ENCODE data around the gene C1QTNF3.

C1QTNF3 gene

DNA sequence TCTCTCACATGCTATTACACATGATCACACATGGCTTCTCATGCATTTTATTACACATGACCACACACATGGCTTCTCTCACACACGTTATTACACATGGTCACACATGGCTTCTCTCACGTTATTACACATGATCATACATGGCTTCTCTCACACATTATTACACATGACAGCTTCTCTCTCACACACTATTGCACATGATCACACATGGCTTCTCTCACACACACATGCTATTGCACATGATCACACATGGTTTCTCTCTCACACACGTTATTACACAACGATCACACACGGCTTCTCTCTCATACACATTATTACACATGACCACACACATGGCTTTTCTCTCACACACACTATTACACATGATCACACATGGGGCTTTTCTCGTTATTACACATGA lies 57.6 kb downstream of the C1QTNF3 start:
- H3K4me3 Mint-ChIP-seq, result no peak overlapping the region
- no peaks in the 10 kb centered on the region for H3K27me3 Mint-ChIP-seq (ENCODE audit: low read depth)
- H3K9me3 Mint-ChIP-seq, result no peaks in the 10 kb centered on the region
- H3K27ac Mint-ChIP-seq, result no peak overlapping the region
- peaks cover 24% of the 10 kb centered on the region for H3K36me3 Mint-ChIP-seq (ENCODE audit: low read depth)
- no peaks in the 10 kb centered on the region for H3K4me1 Mint-ChIP-seq
- TF ChIP-seq, protein P1, sequence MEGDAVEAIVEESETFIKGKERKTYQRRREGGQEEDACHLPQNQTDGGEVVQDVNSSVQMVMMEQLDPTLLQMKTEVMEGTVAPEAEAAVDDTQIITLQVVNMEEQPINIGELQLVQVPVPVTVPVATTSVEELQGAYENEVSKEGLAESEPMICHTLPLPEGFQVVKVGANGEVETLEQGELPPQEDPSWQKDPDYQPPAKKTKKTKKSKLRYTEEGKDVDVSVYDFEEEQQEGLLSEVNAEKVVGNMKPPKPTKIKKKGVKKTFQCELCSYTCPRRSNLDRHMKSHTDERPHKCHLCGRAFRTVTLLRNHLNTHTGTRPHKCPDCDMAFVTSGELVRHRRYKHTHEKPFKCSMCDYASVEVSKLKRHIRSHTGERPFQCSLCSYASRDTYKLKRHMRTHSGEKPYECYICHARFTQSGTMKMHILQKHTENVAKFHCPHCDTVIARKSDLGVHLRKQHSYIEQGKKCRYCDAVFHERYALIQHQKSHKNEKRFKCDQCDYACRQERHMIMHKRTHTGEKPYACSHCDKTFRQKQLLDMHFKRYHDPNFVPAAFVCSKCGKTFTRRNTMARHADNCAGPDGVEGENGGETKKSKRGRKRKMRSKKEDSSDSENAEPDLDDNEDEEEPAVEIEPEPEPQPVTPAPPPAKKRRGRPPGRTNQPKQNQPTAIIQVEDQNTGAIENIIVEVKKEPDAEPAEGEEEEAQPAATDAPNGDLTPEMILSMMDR (IDR thresholded peaks at IDR 0.05; ENCODE audit: unreplicated experiment in 3 of 3), result no peak

DNA sequence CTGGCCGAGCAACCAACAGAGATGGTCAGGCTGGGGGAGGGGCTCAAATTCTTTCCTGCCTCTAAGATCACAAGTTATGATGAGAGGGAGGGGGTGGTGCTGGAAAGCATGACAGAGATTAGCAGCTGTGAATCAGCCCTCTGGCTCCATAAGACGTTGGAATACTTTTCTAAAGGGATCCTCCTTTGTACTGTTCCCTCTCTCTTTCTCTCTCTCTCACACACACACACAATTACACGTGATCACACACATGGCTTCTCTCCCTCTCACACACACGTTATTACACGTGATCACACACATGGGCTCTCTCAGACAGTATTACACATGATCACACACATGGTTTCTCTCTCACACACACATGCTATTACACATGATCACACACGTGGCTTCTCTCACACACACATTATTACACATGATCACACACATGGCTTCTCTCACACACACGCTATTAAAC lies 58.3 kb downstream of the C1QTNF3 start, which contains the start of gene SLC45A2:
TSS of gene SLC45A2 (minus strand) at position 23 of the 454 bp plus-strand sequence. CDS start 110 bp downstream, outside the sequence.
- H3K36me3 Mint-ChIP-seq (ENCODE audit: low read depth), result peaks cover 21% of the 10 kb centered on the region
- no peak within 1 kb of the TSS for H3K4me3 Mint-ChIP-seq
- H3K27ac Mint-ChIP-seq, result no peak within 1 kb of the TSS
- TF ChIP-seq, protein P1 (IDR thresholded peaks at IDR 0.05; ENCODE audit: unreplicated experiment in 3 of 3), result no peak
- no peaks in the 10 kb centered on the region for H3K4me1 Mint-ChIP-seq
- H3K9me3 Mint-ChIP-seq, result no peaks in the 10 kb centered on the region
- no peaks in the 10 kb centered on the region for H3K27me3 Mint-ChIP-seq (ENCODE audit: low read depth)

DNA sequence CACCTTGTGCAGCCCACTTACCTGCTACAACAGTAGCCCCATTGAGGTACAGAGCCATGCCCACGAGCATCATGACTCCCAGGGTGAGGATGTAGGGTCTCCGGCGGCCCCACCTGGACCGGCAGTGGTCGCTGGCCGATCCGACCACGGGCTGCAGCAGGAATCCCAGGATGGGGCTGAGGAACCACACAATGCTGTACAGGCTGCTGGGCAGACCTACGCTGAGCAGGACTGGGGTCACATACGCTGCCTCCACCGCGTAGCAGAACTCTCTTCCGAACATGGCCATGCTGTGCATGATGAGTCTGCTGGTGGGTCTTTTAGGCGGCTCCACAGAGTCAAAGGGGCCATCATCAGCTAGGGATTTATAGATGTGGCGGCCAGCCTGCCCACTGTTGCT lies 58.8 kb downstream of the C1QTNF3 start:
- Mint-ChIP-seq H3K27me3 (ENCODE audit: low read depth) (no peaks in the 10 kb centered on the region), H3K36me3 (ENCODE audit: low read depth) (peaks cover 18% of the 10 kb centered on the region), H3K4me3 (no peak overlapping the region), H3K27ac (no peak overlapping the region), H3K4me1 (no peaks in the 10 kb centered on the region), H3K9me3 (no peaks in the 10 kb centered on the region)
- TF ChIP-seq, protein P1 (IDR thresholded peaks at IDR 0.05; ENCODE audit: unreplicated experiment in 3 of 3), result no peak

- no peaks in the 10 kb centered on the region for H3K4me1 Mint-ChIP-seq
- H3K27ac Mint-ChIP-seq, result no peak overlapping the region
- H3K9me3 Mint-ChIP-seq, result no peaks in the 10 kb centered on the region
- no peaks in the 10 kb centered on the region for H3K27me3 Mint-ChIP-seq (ENCODE audit: low read depth)
- H3K36me3 Mint-ChIP-seq (ENCODE audit: low read depth), result no peaks in the 10 kb centered on the region
- H3K4me3 Mint-ChIP-seq, result no peak overlapping the region
- TF ChIP-seq, protein P1 (IDR thresholded peaks at IDR 0.05; ENCODE audit: unreplicated experiment in 3 of 3), result no peak
Measured at GRCh38 chr5:33981408-33982162, 61.4 kb downstream of the C1QTNF3 start.

- Mint-ChIP-seq H3K4me3 (no peak overlapping the region), H3K27ac (no peak overlapping the region), H3K4me1 (peaks cover 14% of the 10 kb centered on the region), H3K9me3 (no peaks in the 10 kb centered on the region), H3K27me3 (ENCODE audit: low read depth) (no peaks in the 10 kb centered on the region), H3K36me3 (ENCODE audit: low read depth) (no peaks in the 10 kb centered on the region)
- TF ChIP-seq, protein P1 (IDR thresholded peaks at IDR 0.05; ENCODE audit: unreplicated experiment in 3 of 3), result no peak
Measured at GRCh38 chr5:33980030-33980429, 63.0 kb downstream of the C1QTNF3 start.

- H3K36me3 Mint-ChIP-seq (ENCODE audit: low read depth), result no peaks in the 10 kb centered on the region
- H3K4me1 Mint-ChIP-seq, result peaks cover 25% of the 10 kb centered on the region
- TF ChIP-seq, protein P1 (IDR thresholded peaks at IDR 0.05; ENCODE audit: unreplicated experiment in 3 of 3), result no peak
- no peak overlapping the region for H3K27ac Mint-ChIP-seq
- no peaks in the 10 kb centered on the region for H3K27me3 Mint-ChIP-seq (ENCODE audit: low read depth)
- no peaks in the 10 kb centered on the region for H3K9me3 Mint-ChIP-seq
- H3K4me3 Mint-ChIP-seq, result no peak overlapping the region
Measured at GRCh38 chr5:33978306-33978705, 64.7 kb downstream of the C1QTNF3 start.
